Lower leg skin (tissue), 4 donors: ENCODE results near the gene LRRC51. TPM values are rescaled to one million over a fixed set of nuclear protein-coding genes. Genes with fewer than 3 reads are reported as not detected.

ENCODE experiments used
- DNase-seq, 2 donors: peaks; one replicate each; pipeline ENCODE4 v3.0.0-alpha.2; 2019; ENCODE audit warnings: low spot score in 2 of 2
- H3K4me3 ChIP-seq: fragments of 200-600 bp; sonication (generic); 2 replicates; pipeline ENCODE4 v1.5.1; 2017; ENCODE audit warnings: mild to moderate bottlenecking, low read depth; ENCODE audit not compliant: poor library complexity, severe bottlenecking
- POLR2A ChIP-seq, 2 donors: fragments of 450-650 bp; IDR thresholded peaks; one replicate each; pipeline ENCODE4 v1.6.1; 2016 to 2017; ENCODE audit warnings: antibody characterized with exemption in 2 of 2, mild to moderate bottlenecking in 1 of 2, moderate library complexity in 1 of 2
- WGBS, 2 donors: methylation state at CpG; one replicate each; pipeline ENCODE4 v1.1.5; 2018; 5-methylcytosine and 5-hydroxymethylcytosine counted together
- intact Hi-C: fragments of 100-400 bp; cut with DNase I; formaldehyde crosslinking; loops from one replicate; pipeline ENCODE4 v1.15.0; 2023; ENCODE audit warnings: low total_unique reads
- total RNA-seq, 4 donors: library from RNA; depleted of rRNA; stranded (reverse); fragments of >200 nt; gene quantifications; one replicate each; pipeline ENCODE4 v1.1.0, GENCODE V29; 2016
- TF ChIP-seq, protein P1 (sequence below), 3 donors: fragments of 450-650 bp; IDR thresholded peaks; one replicate each; pipeline ENCODE4 v1.5.1; 2016; ENCODE audit warnings: antibody characterized with exemption in 3 of 3, mild to moderate bottlenecking in 3 of 3, moderate library complexity in 2 of 3

Gene LRRC51
- total RNA-seq, 4 donors from 2014 or later: 1.9 to 16.9 (median 4.9) TPM

DNA sequence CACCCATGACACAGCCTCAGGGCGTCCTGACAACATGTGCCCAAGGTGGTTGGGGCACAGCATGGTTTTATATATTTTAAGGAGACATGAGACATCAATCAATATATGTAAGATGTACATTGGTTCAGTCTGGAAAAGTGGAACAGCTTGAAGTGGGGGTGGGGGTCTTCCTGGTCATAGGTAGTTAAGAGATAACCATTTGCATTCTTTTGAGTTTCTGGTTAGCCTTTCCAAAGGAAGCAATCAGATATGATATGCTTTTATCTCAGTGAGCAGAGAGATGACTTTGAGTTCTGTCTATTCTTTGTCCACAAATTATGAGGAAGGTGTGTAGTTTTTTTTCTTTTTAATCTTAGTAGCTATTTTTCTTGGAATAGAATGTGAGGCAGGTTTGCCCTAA, 42.0 kb downstream of the LRRC51 start:
- TF ChIP-seq POLR2A (IDR thresholded peaks at IDR 0.05): no peak
- TF ChIP-seq, protein P1, sequence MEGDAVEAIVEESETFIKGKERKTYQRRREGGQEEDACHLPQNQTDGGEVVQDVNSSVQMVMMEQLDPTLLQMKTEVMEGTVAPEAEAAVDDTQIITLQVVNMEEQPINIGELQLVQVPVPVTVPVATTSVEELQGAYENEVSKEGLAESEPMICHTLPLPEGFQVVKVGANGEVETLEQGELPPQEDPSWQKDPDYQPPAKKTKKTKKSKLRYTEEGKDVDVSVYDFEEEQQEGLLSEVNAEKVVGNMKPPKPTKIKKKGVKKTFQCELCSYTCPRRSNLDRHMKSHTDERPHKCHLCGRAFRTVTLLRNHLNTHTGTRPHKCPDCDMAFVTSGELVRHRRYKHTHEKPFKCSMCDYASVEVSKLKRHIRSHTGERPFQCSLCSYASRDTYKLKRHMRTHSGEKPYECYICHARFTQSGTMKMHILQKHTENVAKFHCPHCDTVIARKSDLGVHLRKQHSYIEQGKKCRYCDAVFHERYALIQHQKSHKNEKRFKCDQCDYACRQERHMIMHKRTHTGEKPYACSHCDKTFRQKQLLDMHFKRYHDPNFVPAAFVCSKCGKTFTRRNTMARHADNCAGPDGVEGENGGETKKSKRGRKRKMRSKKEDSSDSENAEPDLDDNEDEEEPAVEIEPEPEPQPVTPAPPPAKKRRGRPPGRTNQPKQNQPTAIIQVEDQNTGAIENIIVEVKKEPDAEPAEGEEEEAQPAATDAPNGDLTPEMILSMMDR (IDR thresholded peaks at IDR 0.05): no peak
- DNase-seq: no peak
- no peak overlapping the region for H3K4me3 ChIP-seq
- 91 to 94% methylated on average over 1 of the region's 1 CpG for WGBS, 2 donors
- intact Hi-C loops: no loop called here

GRCh38 chr11:72123117-72123653, 42.5 kb downstream of the LRRC51 start:
- DNase-seq: no peak
- intact Hi-C loops: no loop called here
- no peak overlapping the region for H3K4me3 ChIP-seq
- 71 to 82% methylated on average over 3 of the region's 3 CpGs for WGBS, 2 donors
- TF ChIP-seq, protein P1 (IDR thresholded peaks at IDR 0.05): no peak
- no peak for TF ChIP-seq POLR2A (IDR thresholded peaks at IDR 0.05)

- TF ChIP-seq, protein P1 (IDR thresholded peaks at IDR 0.05): no peak
- no peak for TF ChIP-seq POLR2A (IDR thresholded peaks at IDR 0.05)
- WGBS, 2 donors: 48 to 60% methylated on average over 6 of the region's 6 CpGs
- H3K4me3 ChIP-seq: no peak overlapping the region
- intact Hi-C loops: no loop called here
- DNase-seq: no peak
Measured at GRCh38 chr11:72124046-72124445, 43.4 kb downstream of the LRRC51 start.

GRCh38 chr11:72125956-72126355, 45.3 kb downstream of the LRRC51 start:
- intact Hi-C loops: no loop called here
- no peak overlapping the region for H3K4me3 ChIP-seq
- TF ChIP-seq POLR2A (IDR thresholded peaks at IDR 0.05): no peak
- TF ChIP-seq, protein P1 (IDR thresholded peaks at IDR 0.05): no peak
- DNase-seq: no peak
- 30 to 41% methylated on average over 1 of the region's 1 CpG for WGBS, 2 donors

DNA sequence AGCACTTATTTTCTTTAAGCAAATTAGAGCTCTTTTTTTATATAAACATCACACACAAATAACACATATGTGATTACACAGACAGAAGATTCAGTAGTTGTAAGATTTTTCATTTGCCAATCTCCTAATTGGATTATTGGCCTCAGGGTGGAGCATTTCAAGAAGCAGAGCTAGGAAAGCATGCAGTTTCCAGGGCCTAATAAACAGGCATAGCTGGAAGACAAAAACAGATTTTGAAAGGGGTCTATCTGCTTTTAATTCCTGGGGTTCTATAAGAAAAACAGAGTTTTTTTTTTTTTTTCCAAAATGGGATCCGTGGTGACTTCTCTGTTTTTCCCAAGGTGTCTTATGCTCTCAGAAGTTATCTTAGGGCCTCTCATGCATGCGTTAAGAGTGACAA, 47.3 kb downstream of the LRRC51 start:
- no peak for DNase-seq
- TF ChIP-seq, protein P1 (IDR thresholded peaks at IDR 0.05): no peak
- TF ChIP-seq POLR2A (IDR thresholded peaks at IDR 0.05): no peak
- intact Hi-C loops: no loop called here
- 69 to 70% methylated on average over 2 of the region's 2 CpGs for WGBS, 2 donors
- H3K4me3 ChIP-seq: no peak overlapping the region

DNA sequence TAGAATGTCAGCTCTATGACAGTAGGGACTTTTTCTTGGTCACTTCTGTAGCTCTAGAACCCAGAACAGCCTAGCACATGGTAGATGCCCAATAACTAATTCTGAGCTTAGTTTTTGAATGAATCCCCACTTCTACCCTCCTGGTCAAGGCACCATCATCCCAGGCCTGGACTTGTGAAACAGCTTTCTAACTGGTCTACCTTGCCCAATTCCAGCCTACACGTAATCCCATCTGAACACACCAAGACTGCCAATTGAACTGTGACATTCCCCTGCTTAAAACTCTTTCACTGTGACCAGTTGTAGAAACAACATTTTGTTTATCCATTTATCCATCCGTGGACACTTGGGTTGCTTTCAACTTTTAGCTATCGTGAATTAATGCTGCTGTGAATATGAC, 48.7 kb downstream of the LRRC51 start:
- WGBS, 2 donors: 88 to 91% methylated on average over 3 of the region's 3 CpGs
- no peak overlapping the region for H3K4me3 ChIP-seq
- intact Hi-C loops: no loop called here
- TF ChIP-seq POLR2A (IDR thresholded peaks at IDR 0.05): no peak
- TF ChIP-seq, protein P1 (IDR thresholded peaks at IDR 0.05): no peak
- DNase-seq: peak in 1 of 2 donors; percentile 14
